WERI-Rb-1 (cell line): ENCODE data around the gene CPT1C.

Experiments used
- DNase-seq: peaks from one replicate; pipeline ENCODE4 v3.0.0-alpha.2; 2020
- H3K27ac ChIP-seq: fragments of 250-450 bp; sonication (Bioruptor Pico); 2 replicates; pipeline ENCODE4 v1.5.1; 2020; ENCODE audit warnings: mild to moderate bottlenecking, moderate library complexity
- H3K27me3 ChIP-seq: fragments of 250-450 bp; sonication (Bioruptor Pico); 2 replicates; pipeline ENCODE4 v1.5.1; 2021; ENCODE audit warnings: mild to moderate bottlenecking, low read depth, moderate library complexity; ENCODE audit not compliant: insufficient read depth, severe bottlenecking
- H3K36me3 ChIP-seq: fragments of 250-450 bp; sonication (Bioruptor Pico); 2 replicates; pipeline ENCODE4 v1.5.1; 2020; ENCODE audit warnings: mild to moderate bottlenecking, moderate library complexity
- H3K4me3 ChIP-seq: 2 replicates; pipeline ENCODE4 v1.5.1; 2011; ENCODE audit warnings: low read depth, mild to moderate bottlenecking, control low read depth, low read length
- H3K9me3 ChIP-seq: fragments of 250-450 bp; sonication (Bioruptor Pico); 2 replicates; pipeline ENCODE4 v1.5.1; 2021; ENCODE audit warnings: mild to moderate bottlenecking, moderate library complexity; ENCODE audit not compliant: severe bottlenecking
- CTCF ChIP-seq: IDR thresholded peaks from 2 replicates; pipeline ENCODE4 v1.5.1; 2011; ENCODE audit warnings: low read depth, mild to moderate bottlenecking, control low read depth, inconsistent platforms, low read length

CPT1C gene

GRCh38 chr19:49664171-49665035 is 26.5 kb upstream of the CPT1C start:
- TF ChIP-seq CTCF: no peak

GRCh38 chr19:49665036-49665350 is 25.9 kb upstream of the CPT1C start:
- peak overlapping the region; percentile 70 for H3K27ac ChIP-seq
- no peaks in the 10 kb centered on the region for H3K27me3 ChIP-seq
- peak overlapping the region; percentile 75 for H3K4me3 ChIP-seq
- TF ChIP-seq CTCF: no peak
- H3K9me3 ChIP-seq: no peaks in the 10 kb centered on the region
- peaks cover 29% of the 10 kb centered on the region for H3K36me3 ChIP-seq
- DNase-seq: no peak

More at GRCh38 chr19:49664171-49665035, 26.5 kb upstream of the CPT1C start:
- Histone ChIP-seq H3K4me3 (peak overlapping the region; percentile 75), H3K27ac (peak overlapping the region; percentile 70), H3K9me3 (no peaks in the 10 kb centered on the region), H3K27me3 (no peaks in the 10 kb centered on the region), H3K36me3 (peaks cover 35% of the 10 kb centered on the region)
- peak; percentile 94 for DNase-seq

- Histone ChIP-seq H3K27ac (peak within 1 kb of the TSS; percentile 70), H3K9me3 (no peaks in the 10 kb centered on the region), H3K36me3 (peaks cover 24% of the 10 kb centered on the region), H3K27me3 (no peaks in the 10 kb centered on the region), H3K4me3 (peak within 1 kb of the TSS; percentile 75)
- peak; percentile 95 for DNase-seq
- TF ChIP-seq CTCF: no peak
Observed at GRCh38 chr19:49665351-49666119, 25.4 kb upstream of the CPT1C start, which contains the start of the genes BCL2L12 and IRF3. TSS of gene BCL2L12 (plus strand) at chr19:49665933. CDS start at chr19:49666693, 760 bp downstream. TSS of gene IRF3 (minus strand) at chr19:49665857. CDS start at chr19:49664838, 1,019 bp downstream.

GRCh38 chr19:49666120-49666444 is 24.8 kb upstream of the CPT1C start:
- H3K27me3 ChIP-seq: no peaks in the 10 kb centered on the region
- H3K4me3 ChIP-seq: peak overlapping the region; percentile 75
- peaks cover 20% of the 10 kb centered on the region for H3K36me3 ChIP-seq
- no peak for TF ChIP-seq CTCF
- DNase-seq: no peak
- no peaks in the 10 kb centered on the region for H3K9me3 ChIP-seq
- no peak overlapping the region for H3K27ac ChIP-seq

GRCh38 chr19:49667473-49667872 is 23.4 kb upstream of the CPT1C start:
- H3K4me3 ChIP-seq: no peak overlapping the region
- TF ChIP-seq CTCF: no peak
- no peak for DNase-seq
- no peaks in the 10 kb centered on the region for H3K9me3 ChIP-seq
- H3K36me3 ChIP-seq: peaks cover 6% of the 10 kb centered on the region
- H3K27ac ChIP-seq: no peak overlapping the region
- no peaks in the 10 kb centered on the region for H3K27me3 ChIP-seq
